ENCODE data around the gene SIVA1. TPM values are rescaled to one million over a fixed set of nuclear protein-coding genes. Genes with fewer than 3 reads are reported as not detected.

Gene SIVA1
- total RNA-seq, 1 experiment from 2014 or later = 128 TPM

GRCh38 chr14:104739546-104740516 lies 13.1 kb upstream of the SIVA1 start:
- CTCF ChIA-PET = interaction anchor here (0.8 kb wide), 1 partner anchor 15 kb away, joined by 3 read pairs; no protein-coding TSS in a partner anchor
- no peaks in the 10 kb centered on the region for H3K4me1 Mint-ChIP-seq
- H3K4me3 Mint-ChIP-seq = no peak overlapping the region
- TF ChIP-seq ZNF396 (CRISPR knock-in tag; IDR thresholded peaks at IDR 0.05; ENCODE audit: borderline replicate concordance) = no peak
- DNase-seq (ENCODE audit: low spot score) (no peak), ATAC-seq (no peak)
- H3K27me3 Mint-ChIP-seq (ENCODE audit: low read depth) = no peaks in the 10 kb centered on the region
- H3K27ac Mint-ChIP-seq = peak overlapping the region; percentile 28
- H3K9me3 Mint-ChIP-seq = no peaks in the 10 kb centered on the region
- POLR2A ChIA-PET = no interaction called here
- peaks cover 2% of the 10 kb centered on the region; the same call in 1 of the 2 replicates for H3K36me3 Mint-ChIP-seq

GRCh38 chr14:104741108-104741802 lies 11.7 kb upstream of the SIVA1 start:
- H3K4me1 Mint-ChIP-seq = no peaks in the 10 kb centered on the region
- H3K4me3 Mint-ChIP-seq = no peak overlapping the region
- no peak overlapping the region for H3K27ac Mint-ChIP-seq
- ChIA-PET POLR2A (no interaction called here), CTCF (no interaction called here)
- no peaks in the 10 kb centered on the region for H3K27me3 Mint-ChIP-seq (ENCODE audit: low read depth)
- H3K36me3 Mint-ChIP-seq = peaks cover 2% of the 10 kb centered on the region; the same call in 1 of the 2 replicates
- ATAC-seq (no peak), DNase-seq (ENCODE audit: low spot score) (no peak)
- no peaks in the 10 kb centered on the region for H3K9me3 Mint-ChIP-seq
- no peak for TF ChIP-seq ARID4B (CRISPR knock-in tag; IDR thresholded peaks at IDR 0.05; ENCODE audit: borderline replicate concordance)
- no peak for TF ChIP-seq HMGXB4 (CRISPR knock-in tag; IDR thresholded peaks at IDR 0.05)
- no peak for TF ChIP-seq NFE2L1 (CRISPR knock-in tag; IDR thresholded peaks at IDR 0.05)
- no peak for TF ChIP-seq GTF2I (CRISPR knock-in tag; conservative IDR thresholded peaks at IDR 0.05)
- no peak for TF ChIP-seq MAX (CRISPR knock-in tag; IDR thresholded peaks at IDR 0.05)
- TF ChIP-seq FOXJ3 (CRISPR knock-in tag; IDR thresholded peaks at IDR 0.05; ENCODE audit: borderline replicate concordance) = no peak
- TF ChIP-seq E2F5 (CRISPR knock-in tag; IDR thresholded peaks at IDR 0.05) = no peak
- TF ChIP-seq CDX4 (CRISPR knock-in tag; IDR thresholded peaks at IDR 0.05; ENCODE audit: borderline replicate concordance) = no peak
- no peak for TF ChIP-seq ELF4 (CRISPR knock-in tag; IDR thresholded peaks at IDR 0.05; ENCODE audit: low read depth)
- TF ChIP-seq SP1 (CRISPR knock-in tag; conservative IDR thresholded peaks at IDR 0.05) = no peak
- no peak for TF ChIP-seq TEAD1 (CRISPR knock-in tag; IDR thresholded peaks at IDR 0.05)
